Body of pancreas (tissue), 4 donors: ENCODE results near the gene FBXW8.

Source experiments
- POLR2A ChIP-seq, 3 donors: fragments of 450-650 bp; IDR thresholded peaks; one replicate each; pipeline ENCODE4 v1.6.1; 2016; ENCODE audit warnings: antibody characterized with exemption in 3 of 3, mild to moderate bottlenecking in 2 of 3
- TF ChIP-seq, protein P1 (sequence below), 7 experiments: fragments of 450-650 bp in 4 of 7; fragments of 200-600 bp in 3 of 7; sonication (generic) in 3 of 7; IDR thresholded peaks; one replicate each; pipeline ENCODE4 v1.5.1; 2016 to 2019; ENCODE audit warnings: antibody characterized with exemption in 7 of 7

DNA sequence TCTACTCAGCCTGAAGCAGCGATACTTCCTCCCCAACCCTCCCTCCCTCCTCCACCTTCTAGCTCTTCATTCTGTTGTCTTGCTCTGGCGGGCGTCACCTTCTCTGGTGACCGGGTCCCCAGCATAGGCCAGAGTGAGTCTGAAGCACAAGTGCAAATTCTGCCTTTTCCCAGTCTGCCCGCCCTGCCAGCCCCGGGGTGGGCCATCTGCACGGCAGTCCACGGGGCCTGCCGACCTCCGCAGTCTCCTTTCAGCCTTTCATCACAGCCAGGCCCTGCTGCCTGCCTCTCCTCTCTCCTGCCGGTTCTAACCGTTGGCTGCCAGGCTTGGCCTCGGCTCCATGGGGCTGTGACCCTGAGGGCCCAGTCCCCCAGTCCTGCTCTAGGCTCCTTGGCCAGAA, 129.7 kb downstream of the FBXW8 start:
- TF ChIP-seq, protein P1, sequence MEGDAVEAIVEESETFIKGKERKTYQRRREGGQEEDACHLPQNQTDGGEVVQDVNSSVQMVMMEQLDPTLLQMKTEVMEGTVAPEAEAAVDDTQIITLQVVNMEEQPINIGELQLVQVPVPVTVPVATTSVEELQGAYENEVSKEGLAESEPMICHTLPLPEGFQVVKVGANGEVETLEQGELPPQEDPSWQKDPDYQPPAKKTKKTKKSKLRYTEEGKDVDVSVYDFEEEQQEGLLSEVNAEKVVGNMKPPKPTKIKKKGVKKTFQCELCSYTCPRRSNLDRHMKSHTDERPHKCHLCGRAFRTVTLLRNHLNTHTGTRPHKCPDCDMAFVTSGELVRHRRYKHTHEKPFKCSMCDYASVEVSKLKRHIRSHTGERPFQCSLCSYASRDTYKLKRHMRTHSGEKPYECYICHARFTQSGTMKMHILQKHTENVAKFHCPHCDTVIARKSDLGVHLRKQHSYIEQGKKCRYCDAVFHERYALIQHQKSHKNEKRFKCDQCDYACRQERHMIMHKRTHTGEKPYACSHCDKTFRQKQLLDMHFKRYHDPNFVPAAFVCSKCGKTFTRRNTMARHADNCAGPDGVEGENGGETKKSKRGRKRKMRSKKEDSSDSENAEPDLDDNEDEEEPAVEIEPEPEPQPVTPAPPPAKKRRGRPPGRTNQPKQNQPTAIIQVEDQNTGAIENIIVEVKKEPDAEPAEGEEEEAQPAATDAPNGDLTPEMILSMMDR (IDR thresholded peaks at IDR 0.05), result no peak
- no peak for TF ChIP-seq POLR2A (IDR thresholded peaks at IDR 0.05)
